ENCODE results near the gene NWD2.

Gene NWD2

DNA sequence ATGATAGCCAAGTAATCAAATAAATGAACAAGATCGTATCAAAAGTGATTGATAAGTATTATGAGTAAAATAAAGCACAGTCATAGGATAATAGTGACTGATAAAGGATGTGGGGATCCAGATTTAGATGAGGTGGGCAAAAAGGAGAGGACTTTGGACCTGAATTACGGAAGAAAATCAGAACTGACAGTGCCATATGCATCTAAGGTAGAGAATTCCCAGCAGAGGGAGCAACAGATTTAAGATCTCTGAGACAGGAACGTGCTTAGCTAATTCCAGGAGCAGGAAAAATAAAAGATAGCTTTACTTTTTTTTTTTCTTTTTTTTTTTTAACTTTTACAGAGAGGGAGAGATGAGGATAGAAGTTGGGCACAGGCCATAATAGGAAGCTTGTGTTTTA lies 189.9 kb downstream of the NWD2 start:
- no peak for TF ChIP-seq EZH2 (IDR thresholded peaks at IDR 0.05; ENCODE audit: borderline replicate concordance, low read depth, low read length, severe bottlenecking)
- TF ChIP-seq, protein P1, sequence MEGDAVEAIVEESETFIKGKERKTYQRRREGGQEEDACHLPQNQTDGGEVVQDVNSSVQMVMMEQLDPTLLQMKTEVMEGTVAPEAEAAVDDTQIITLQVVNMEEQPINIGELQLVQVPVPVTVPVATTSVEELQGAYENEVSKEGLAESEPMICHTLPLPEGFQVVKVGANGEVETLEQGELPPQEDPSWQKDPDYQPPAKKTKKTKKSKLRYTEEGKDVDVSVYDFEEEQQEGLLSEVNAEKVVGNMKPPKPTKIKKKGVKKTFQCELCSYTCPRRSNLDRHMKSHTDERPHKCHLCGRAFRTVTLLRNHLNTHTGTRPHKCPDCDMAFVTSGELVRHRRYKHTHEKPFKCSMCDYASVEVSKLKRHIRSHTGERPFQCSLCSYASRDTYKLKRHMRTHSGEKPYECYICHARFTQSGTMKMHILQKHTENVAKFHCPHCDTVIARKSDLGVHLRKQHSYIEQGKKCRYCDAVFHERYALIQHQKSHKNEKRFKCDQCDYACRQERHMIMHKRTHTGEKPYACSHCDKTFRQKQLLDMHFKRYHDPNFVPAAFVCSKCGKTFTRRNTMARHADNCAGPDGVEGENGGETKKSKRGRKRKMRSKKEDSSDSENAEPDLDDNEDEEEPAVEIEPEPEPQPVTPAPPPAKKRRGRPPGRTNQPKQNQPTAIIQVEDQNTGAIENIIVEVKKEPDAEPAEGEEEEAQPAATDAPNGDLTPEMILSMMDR (IDR thresholded peaks at IDR 0.05; ENCODE audit: borderline replicate concordance, extremely low read depth, low read length, poor library complexity, severe bottlenecking), result no peak
- no peak overlapping the region for H3K27ac ChIP-seq (ENCODE audit: low read length)
- no peak overlapping the region for H3K4me2 ChIP-seq (ENCODE audit: insufficient read depth, low read length)
- ATAC-seq (ENCODE audit: insufficient read depth, low read depth), result no peak
- no peak overlapping the region for H3K9ac ChIP-seq (ENCODE audit: low read depth, low read length)
- H3K4me1 ChIP-seq (ENCODE audit: insufficient read depth, low read length), result no peaks in the 10 kb centered on the region
- peaks cover 3% of the 10 kb centered on the region for H3K27me3 ChIP-seq (ENCODE audit: insufficient read depth, low read length, poor library complexity)
- no peaks in the 10 kb centered on the region for H4K20me1 ChIP-seq (ENCODE audit: insufficient read depth, low read length)
- H2AFZ ChIP-seq (ENCODE audit: low read depth, low read length), result no peak overlapping the region
- no peak for DNase-seq
- no peaks in the 10 kb centered on the region for H3K79me2 ChIP-seq (ENCODE audit: insufficient read depth, low read length)
- H3K36me3 ChIP-seq (ENCODE audit: insufficient read depth, low read length), result no peaks in the 10 kb centered on the region
- no peak overlapping the region for H3K4me3 ChIP-seq (ENCODE audit: low read depth in 1 of 2, low read length in 2 of 2)
- no peaks in the 10 kb centered on the region for H3K9me3 ChIP-seq (ENCODE audit: insufficient read depth, low read length, severe bottlenecking)

DNA sequence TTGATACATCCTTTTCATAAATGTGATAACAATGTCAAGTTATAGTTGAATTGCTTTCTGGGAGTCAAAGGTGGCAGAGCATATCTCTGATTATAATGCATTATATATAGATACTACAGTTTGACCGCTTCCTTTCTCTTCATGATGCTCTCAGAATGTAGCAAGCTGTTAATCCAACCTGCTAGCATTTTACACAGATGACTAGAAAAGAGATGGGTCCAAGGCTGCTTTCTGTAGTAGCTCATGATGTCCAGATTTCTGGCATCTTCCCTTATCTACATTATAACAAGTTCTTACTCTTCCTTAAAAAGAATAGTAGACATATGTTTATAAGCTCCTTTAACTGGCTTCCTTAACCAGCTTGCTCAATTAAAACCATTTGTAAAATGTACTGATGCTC lies 192.0 kb downstream of the NWD2 start:
- H3K4me1 ChIP-seq (ENCODE audit: insufficient read depth, low read length), result no peaks in the 10 kb centered on the region
- TF ChIP-seq, protein P1 (IDR thresholded peaks at IDR 0.05; ENCODE audit: borderline replicate concordance, extremely low read depth, low read length, poor library complexity, severe bottlenecking), result no peak
- no peak for TF ChIP-seq EZH2 (IDR thresholded peaks at IDR 0.05; ENCODE audit: borderline replicate concordance, low read depth, low read length, severe bottlenecking)
- ATAC-seq (ENCODE audit: insufficient read depth, low read depth), result no peak
- H3K9me3 ChIP-seq (ENCODE audit: insufficient read depth, low read length, severe bottlenecking), result no peaks in the 10 kb centered on the region
- no peak overlapping the region for H3K27ac ChIP-seq (ENCODE audit: low read length)
- H3K36me3 ChIP-seq (ENCODE audit: insufficient read depth, low read length), result no peaks in the 10 kb centered on the region
- no peak for DNase-seq
- H3K79me2 ChIP-seq (ENCODE audit: insufficient read depth, low read length), result no peaks in the 10 kb centered on the region
- H3K4me2 ChIP-seq (ENCODE audit: insufficient read depth, low read length), result no peak overlapping the region
- no peak overlapping the region for H3K9ac ChIP-seq (ENCODE audit: low read depth, low read length)
- no peaks in the 10 kb centered on the region for H4K20me1 ChIP-seq (ENCODE audit: insufficient read depth, low read length)
- no peak overlapping the region for H2AFZ ChIP-seq (ENCODE audit: low read depth, low read length)
- peaks cover 7% of the 10 kb centered on the region for H3K27me3 ChIP-seq (ENCODE audit: insufficient read depth, low read length, poor library complexity)
- no peak overlapping the region for H3K4me3 ChIP-seq (ENCODE audit: low read depth in 1 of 2, low read length in 2 of 2)

DNA sequence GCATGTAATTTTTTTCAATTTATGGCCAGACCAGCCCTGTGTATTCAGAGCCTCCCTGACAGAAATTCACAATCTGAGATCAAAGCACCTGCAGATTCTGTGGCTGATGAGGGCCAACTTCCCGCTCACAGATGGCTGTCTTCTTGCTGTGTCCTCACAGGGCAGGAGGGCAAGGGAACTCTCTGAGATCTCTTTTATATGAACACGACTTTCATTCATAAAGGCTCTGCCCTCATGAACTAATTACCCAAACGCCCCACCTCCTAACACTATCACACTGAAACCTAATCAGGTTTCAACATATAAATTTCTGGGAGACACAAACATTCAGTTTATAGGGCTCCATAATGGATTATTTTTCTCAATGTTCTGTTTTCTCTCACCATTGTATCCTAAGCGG lies 192.6 kb downstream of the NWD2 start:
- DNase-seq, result no peak
- Histone ChIP-seq H3K4me3 (ENCODE audit: low read depth in 1 of 2, low read length in 2 of 2) (no peak overlapping the region), H3K36me3 (ENCODE audit: insufficient read depth, low read length) (no peaks in the 10 kb centered on the region), H3K4me2 (ENCODE audit: insufficient read depth, low read length) (no peak overlapping the region), H3K79me2 (ENCODE audit: insufficient read depth, low read length) (no peaks in the 10 kb centered on the region), H4K20me1 (ENCODE audit: insufficient read depth, low read length) (no peaks in the 10 kb centered on the region), H3K27me3 (ENCODE audit: insufficient read depth, low read length, poor library complexity) (peaks cover 10% of the 10 kb centered on the region), H3K9ac (ENCODE audit: low read depth, low read length) (no peak overlapping the region), H3K9me3 (ENCODE audit: insufficient read depth, low read length, severe bottlenecking) (no peaks in the 10 kb centered on the region), H3K27ac (ENCODE audit: low read length) (no peak overlapping the region), H3K4me1 (ENCODE audit: insufficient read depth, low read length) (no peaks in the 10 kb centered on the region), H2AFZ (ENCODE audit: low read depth, low read length) (no peak overlapping the region)
- ATAC-seq (ENCODE audit: insufficient read depth, low read depth), result no peak
- TF ChIP-seq, protein P1 (IDR thresholded peaks at IDR 0.05; ENCODE audit: borderline replicate concordance, extremely low read depth, low read length, poor library complexity, severe bottlenecking), result no peak
- no peak for TF ChIP-seq EZH2 (IDR thresholded peaks at IDR 0.05; ENCODE audit: borderline replicate concordance, low read depth, low read length, severe bottlenecking)
